HepG2 (cell line): ENCODE data around the gene SDF2. TPM values are rescaled to one million over a fixed set of nuclear protein-coding genes. Genes with fewer than 3 reads are reported as not detected.
A peak's percentile ranks its signal among the peaks of the same experiment; 100 is the strongest.

Experiments used
- AGO2 ChIP-seq: fragments of 200-400 bp; formaldehyde crosslinking; optimal IDR thresholded peaks from 2 replicates; pipeline ENCODE3; 2017; ENCODE audit warnings: mild to moderate bottlenecking, low read depth, low read length, moderate library complexity
- BCL6 ChIP-seq: IDR thresholded peaks from 2 replicates; pipeline ENCODE4 v1.6.1; 2016; ENCODE audit warnings: missing genetic modification reagents, missing compliant biosample characterization
- CAMTA2 ChIP-seq: sonication (generic); formaldehyde crosslinking; IDR thresholded peaks from 2 replicates; pipeline ENCODE4 v1.4.0; 2020; ENCODE audit warnings: mild to moderate bottlenecking, missing genetic modification reagents, borderline replicate concordance
- DNMT3B ChIP-seq: conservative IDR thresholded peaks from 2 replicates; pipeline ENCODE4 v1.6.1; 2016; ENCODE audit warnings: missing biosample characterization, control low read depth
- FOXJ3 ChIP-seq: sonication (generic); formaldehyde crosslinking; IDR thresholded peaks from 2 replicates; pipeline ENCODE4 v1.4.0; 2020; ENCODE audit warnings: missing genetic modification reagents, mild to moderate bottlenecking, borderline replicate concordance
- GLI4 ChIP-seq: sonication (generic); formaldehyde crosslinking; IDR thresholded peaks from 2 replicates; pipeline ENCODE4 v1.5.1; 2020; ENCODE audit warnings: missing genetic modification reagents, mild to moderate bottlenecking, moderate library complexity, borderline replicate concordance
- GPBP1L1 ChIP-seq: sonication (generic); formaldehyde crosslinking; IDR thresholded peaks from 2 replicates; pipeline ENCODE4 v1.5.0; 2020; ENCODE audit warnings: mild to moderate bottlenecking, missing genetic modification reagents
- HDAC1 ChIP-seq: sonication (generic); formaldehyde crosslinking; IDR thresholded peaks from 2 replicates; pipeline ENCODE4 v1.5.1; 2020; ENCODE audit warnings: mild to moderate bottlenecking, missing genetic modification reagents
- MLLT10 ChIP-seq: sonication (generic); formaldehyde crosslinking; IDR thresholded peaks from 2 replicates; pipeline ENCODE4 v1.4.0; 2020; ENCODE audit warnings: missing genetic modification reagents
- NR2F2 ChIP-seq: IDR thresholded peaks from 2 replicates; pipeline ENCODE4 v1.6.1; 2012; ENCODE audit warnings: low read depth, inconsistent platforms, borderline replicate concordance
- SALL1 ChIP-seq: sonication (generic); formaldehyde crosslinking; IDR thresholded peaks from 2 replicates; pipeline ENCODE4 v1.8.0; 2022; ENCODE audit warnings: mild to moderate bottlenecking, missing genetic modification reagents
- SAP130 ChIP-seq: IDR thresholded peaks from 2 replicates; pipeline ENCODE4 v1.6.1; 2016; ENCODE audit warnings: low read depth
- U2AF2 ChIP-seq: fragments of 200-400 bp; formaldehyde crosslinking; IDR thresholded peaks from 2 replicates; pipeline ENCODE4 v1.6.1; 2017; ENCODE audit warnings: low read depth, mild to moderate bottlenecking, low read length
- ZNF251 ChIP-seq: sonication (generic); formaldehyde crosslinking; IDR thresholded peaks from 2 replicates; pipeline ENCODE4 v1.9.0; 2021; ENCODE audit warnings: mild to moderate bottlenecking, missing genetic modification reagents
- ZNF549 ChIP-seq: sonication (generic); formaldehyde crosslinking; IDR thresholded peaks from 2 replicates; pipeline ENCODE4 v1.5.0; 2020; ENCODE audit warnings: missing genetic modification reagents
- ZNF577 ChIP-seq: sonication (generic); formaldehyde crosslinking; IDR thresholded peaks from 2 replicates; pipeline ENCODE4 v1.4.0; 2020; ENCODE audit warnings: mild to moderate bottlenecking, low read depth, missing genetic modification reagents, borderline replicate concordance
- ZNF616 ChIP-seq: sonication (generic); formaldehyde crosslinking; IDR thresholded peaks from 2 replicates; pipeline ENCODE4 v1.5.0; 2020; ENCODE audit warnings: low read depth, mild to moderate bottlenecking, missing genetic modification reagents
- ZUFSP ChIP-seq: sonication (generic); formaldehyde crosslinking; IDR thresholded peaks from 2 replicates; pipeline ENCODE4 v1.9.0; 2021; ENCODE audit warnings: missing genetic modification reagents, mild to moderate bottlenecking, borderline replicate concordance
- polyA plus RNA-seq, 8 experiments: library from polyadenylated mRNA; depleted of rRNA in 3 of 8; stranded (reverse) in 7 of 8; unstranded in 1 of 8; fragments of >200 nt; fragmentation: Illumina TruSeq in 4 of 8; extraction: Trizol in 4 of 8; gene quantifications; 2 replicates each; pipeline versions ENCODE4 v1.2.1 to v1.2.3, GENCODE V29; 2011 to 2016; ENCODE audit warnings: low read depth in 4 of 8, missing spikeins in 1 of 8, mixed read lengths in 1 of 8; ENCODE audit not compliant: insufficient read depth in 1 of 8
- total RNA-seq, 5 experiments: library from RNA; depleted of rRNA; stranded (reverse); fragments of >200 nt; fragmentation: Illumina TruSeq; extraction: Trizol; gene quantifications; 2 replicates each; pipeline ENCODE4 v1.2.3, GENCODE V29; 2016; ENCODE audit warnings: low read depth in 1 of 5
- TF ChIP-seq, protein P1 (sequence below), 2 experiments: sonication (generic) in 1 of 2; formaldehyde crosslinking in 1 of 2; IDR thresholded peaks; 2 replicates each; pipeline versions ENCODE4 v1.4.0 to v1.6.1; 2018 to 2020; ENCODE audit warnings: missing genetic modification reagents in 2 of 2, borderline replicate concordance in 1 of 2, low read depth in 1 of 2, mild to moderate bottlenecking in 1 of 2, missing biosample characterization in 1 of 2
- TF ChIP-seq, protein P2 (sequence below): sonication (generic); formaldehyde crosslinking; IDR thresholded peaks from 2 replicates; pipeline ENCODE4 v1.4.0; 2020; ENCODE audit warnings: mild to moderate bottlenecking, missing genetic modification reagents

SDF2 gene
- total and polyA plus RNA-seq, 2 of the 13 experiments (the other 11 are each of a cell fraction or from before 2014, with no cell fraction given) = 58.2 to 58.4 TPM

DNA sequence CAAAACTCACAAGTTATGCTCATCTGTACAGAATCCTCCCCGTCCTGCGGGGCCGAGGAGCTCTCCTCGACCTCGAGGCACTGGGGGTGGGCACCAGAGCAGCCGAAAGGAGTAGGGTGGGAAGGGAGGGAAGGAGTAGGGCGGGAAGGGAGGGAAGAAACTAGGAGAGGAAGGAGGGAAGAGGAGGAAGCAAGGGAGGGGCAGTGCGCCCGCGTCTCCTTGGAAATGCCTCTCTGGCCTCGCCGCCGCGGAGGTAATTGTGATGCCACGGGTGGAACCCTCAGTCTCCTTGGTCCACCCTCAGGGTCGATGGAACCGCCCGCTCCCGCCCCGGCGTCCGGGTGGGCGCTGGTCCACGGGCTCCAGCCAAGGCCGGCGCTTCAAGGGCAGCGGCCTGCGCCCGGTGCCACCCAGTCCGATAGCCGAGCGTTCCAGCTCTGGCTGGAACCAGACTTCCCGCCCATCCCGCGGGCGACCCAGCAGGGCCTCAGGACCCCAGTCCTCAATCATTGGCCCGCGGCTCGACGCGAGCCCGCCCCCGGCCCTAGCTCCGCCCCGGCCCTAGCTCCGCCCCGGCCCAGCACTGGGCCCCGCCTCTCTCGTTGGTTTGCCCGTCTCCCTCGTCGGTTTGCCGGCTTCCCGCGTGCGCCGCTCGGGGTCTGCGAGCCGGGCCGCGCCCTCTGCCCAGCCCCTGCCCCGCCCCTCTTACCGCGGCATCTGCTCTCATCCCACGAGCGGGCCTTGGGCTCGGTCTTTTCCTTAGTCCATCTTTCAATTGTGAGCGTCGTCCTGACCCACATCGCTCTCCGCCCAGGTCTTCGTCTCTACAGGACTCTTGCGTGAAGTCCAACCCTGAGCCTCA lies 49.4 kb upstream of the SDF2 start (continued):
- TF ChIP-seq U2AF2 (no peak), ZNF251 (CRISPR knock-in tag) (no peak), ZNF549 (CRISPR knock-in tag) (no peak), SALL1 (CRISPR knock-in tag) (peak; percentile 56; the same call in 1 of the 2 replicates), MLLT10 (CRISPR knock-in tag) (no peak), HDAC1 (CRISPR knock-in tag) (peak; percentile 27; the same call in 1 of the 2 replicates), ZNF616 (CRISPR knock-in tag) (peak; percentile 63; the same call in 1 of the 2 replicates), ZUFSP (CRISPR knock-in tag) (no peak), NR2F2 (no peak; the same call in 1 of the 2 replicates), CAMTA2 (CRISPR knock-in tag) (no peak), SAP130 (CRISPR knock-in tag) (peak; percentile 74), GPBP1L1 (no peak), BCL6 (no peak), FOXJ3 (no peak), DNMT3B (CRISPR knock-in tag) (no peak), AGO2 (peak; percentile 84), GLI4 (CRISPR knock-in tag) (peak; percentile 35; the same call in 1 of the 2 replicates), ZNF577 (CRISPR knock-in tag) (no peak)
- TF ChIP-seq, protein P1, sequence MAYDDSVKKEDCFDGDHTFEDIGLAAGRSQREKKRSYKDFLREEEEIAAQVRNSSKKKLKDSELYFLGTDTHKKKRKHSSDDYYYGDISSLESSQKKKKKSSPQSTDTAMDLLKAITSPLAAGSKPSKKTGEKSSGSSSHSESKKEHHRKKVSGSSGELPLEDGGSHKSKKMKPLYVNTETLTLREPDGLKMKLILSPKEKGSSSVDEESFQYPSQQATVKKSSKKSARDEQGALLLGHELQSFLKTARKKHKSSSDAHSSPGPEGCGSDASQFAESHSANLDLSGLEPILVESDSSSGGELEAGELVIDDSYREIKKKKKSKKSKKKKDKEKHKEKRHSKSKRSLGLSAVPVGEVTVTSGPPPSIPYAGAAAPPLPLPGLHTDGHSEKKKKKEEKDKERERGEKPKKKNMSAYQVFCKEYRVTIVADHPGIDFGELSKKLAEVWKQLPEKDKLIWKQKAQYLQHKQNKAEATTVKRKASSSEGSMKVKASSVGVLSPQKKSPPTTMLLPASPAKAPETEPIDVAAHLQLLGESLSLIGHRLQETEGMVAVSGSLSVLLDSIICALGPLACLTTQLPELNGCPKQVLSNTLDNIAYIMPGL (CRISPR knock-in tag; IDR thresholded peaks at IDR 0.05; ENCODE audit: borderline replicate concordance in 1 of 2, low read depth in 1 of 2) = no peak; a peak in 1 of 4 replicates
- TF ChIP-seq, protein P2, sequence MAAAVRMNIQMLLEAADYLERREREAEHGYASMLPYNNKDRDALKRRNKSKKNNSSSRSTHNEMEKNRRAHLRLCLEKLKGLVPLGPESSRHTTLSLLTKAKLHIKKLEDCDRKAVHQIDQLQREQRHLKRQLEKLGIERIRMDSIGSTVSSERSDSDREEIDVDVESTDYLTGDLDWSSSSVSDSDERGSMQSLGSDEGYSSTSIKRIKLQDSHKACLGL (CRISPR knock-in tag) = 0 out of 2 replicates have a peak, but pooled peaks have one; percentile 69
